B cell (primary cell): ENCODE results near the gene MUS81. TPM values are rescaled to one million over a fixed set of nuclear protein-coding genes. Genes with fewer than 3 reads are reported as not detected.
"Not testable (repeated sequence)": the region's sequence is repeated elsewhere in the genome, so short reads cannot be mapped to it uniquely, and the experiment has no call there.

Experiments
- ATAC-seq: fragments of 200-7000 bp; cut with Tn5 transposase; one replicate; pipeline ENCODE4 v1.10.0; 2021; ENCODE audit warnings: low read depth, mild to moderate bottlenecking, moderate number of reproducible peaks, moderate library complexity
- CTCF ChIA-PET: fragments of 350-600 bp; sonication (Branson Sonifier 250); formaldehyde crosslinking; loops from one replicate; lab custom pipeline; 2021; ENCODE audit warnings: antibody characterized with exemption, inconsistent platforms; lab: Charles Lee
- POLR2A ChIA-PET: fragments of 350-600 bp; sonication (Branson Sonifier 250); formaldehyde crosslinking; loops from one replicate; lab custom pipeline; 2021; ENCODE audit warnings: antibody characterized with exemption; lab: Charles Lee
- DNase-seq: peaks from one replicate; pipeline ENCODE4 v3.0.0; 2013
- H2AFZ ChIP-seq: 2 replicates; pipeline ENCODE4 v1.6.1; 2012; ENCODE audit warnings: mild to moderate bottlenecking, low read depth, low read length; ENCODE audit not compliant: insufficient read depth, poor library complexity, severe bottlenecking
- H3K27ac ChIP-seq, 2 donors: 1 replicate in 1 of 2; 2 replicates in 1 of 2; pipeline ENCODE4 v1.5.1; 2012 to 2013; ENCODE audit warnings: low read length in 2 of 2, mild to moderate bottlenecking in 2 of 2, moderate library complexity in 1 of 2
- H3K27me3 ChIP-seq, 4 experiments: fragments of 200-600 bp in 1 of 4; sonication (generic) in 1 of 4; replicated peaks in 1 of 4; 1 replicate in 2 of 4; 2 replicates in 2 of 4; pipeline versions ENCODE4 v1.6.1 to v1.7.0; 2013 to 2016; ENCODE audit warnings: low read length in 3 of 4, mild to moderate bottlenecking in 2 of 4, mixed read lengths in 1 of 4, moderate library complexity in 1 of 4; ENCODE audit not compliant: insufficient read depth in 4 of 4, control insufficient read depth in 3 of 4; ENCODE audit errors: control extremely low read depth in 1 of 4
- H3K36me3 ChIP-seq, 2 experiments: replicated peaks in 1 of 2; 1 replicate in 1 of 2; 2 replicates in 1 of 2; pipeline versions ENCODE4 v1.6.1 to v1.7.1; 2013; ENCODE audit warnings: low read length in 1 of 2; ENCODE audit not compliant: insufficient read depth in 2 of 2, control insufficient read depth in 1 of 2; ENCODE audit errors: control extremely low read depth in 1 of 2, extremely low read depth in 1 of 2
- H3K4me1 ChIP-seq, 2 donors: fragments of 200-600 bp in 1 of 2; sonication (generic) in 1 of 2; 1 replicate in 1 of 2; 2 replicates in 1 of 2; pipeline versions ENCODE4 v1.5.1 to v1.6.1; 2013 to 2017; ENCODE audit warnings: low read length in 2 of 2; ENCODE audit not compliant: control insufficient read depth in 2 of 2, insufficient read depth in 2 of 2
- H3K4me2 ChIP-seq: replicated peaks from 2 replicates; pipeline ENCODE3; 2012; ENCODE audit warnings: mild to moderate bottlenecking, low read depth, low read length; ENCODE audit not compliant: poor library complexity, severe bottlenecking
- H3K4me3 ChIP-seq, 5 experiments: fragments of 200-600 bp in 1 of 5; sonication (generic) in 1 of 5; 1 replicate in 3 of 5; 2 replicates in 2 of 5; pipeline versions ENCODE4 v1.5.1 to v1.7.0; 2011 to 2016; ENCODE audit warnings: low read length in 4 of 5, mild to moderate bottlenecking in 4 of 5, low read depth in 2 of 5, control low read depth in 1 of 5, moderate library complexity in 1 of 5; ENCODE audit not compliant: insufficient read depth in 1 of 5; ENCODE audit errors: control extremely low read depth in 1 of 5, extremely low read depth in 1 of 5
- H3K79me2 ChIP-seq: fragments of 200-600 bp; sonication (generic); one replicate; pipeline ENCODE4 v1.6.0; 2016; ENCODE audit warnings: low read length; ENCODE audit not compliant: control insufficient read depth, insufficient read depth
- H3K9ac ChIP-seq: fragments of 200-600 bp; sonication (generic); 2 replicates; pipeline ENCODE4 v1.6.1; 2017; ENCODE audit warnings: mild to moderate bottlenecking, low read length, moderate library complexity
- H3K9me3 ChIP-seq, 3 donors: one replicate each; pipeline versions ENCODE4 v1.6.1 to v1.7.1; 2013; ENCODE audit warnings: low read length in 2 of 3; ENCODE audit not compliant: control insufficient read depth in 2 of 3, insufficient read depth in 1 of 3; ENCODE audit errors: control extremely low read depth in 1 of 3
- H4K20me1 ChIP-seq: 2 replicates; pipeline ENCODE4 v1.6.0; 2012; ENCODE audit warnings: mild to moderate bottlenecking, low read length; ENCODE audit not compliant: insufficient read depth, control insufficient read depth, poor library complexity, severe bottlenecking
- H3K27ac Mint-ChIP-seq: one replicate; pipeline ENCODE4 v1.8.0; 2021; ENCODE audit warnings: mixed read lengths
- H3K27me3 Mint-ChIP-seq: one replicate; pipeline ENCODE4 v1.8.0; 2021; ENCODE audit warnings: mixed read lengths
- H3K4me1 Mint-ChIP-seq: one replicate; pipeline ENCODE4 v1.8.0; 2021; ENCODE audit warnings: mixed read lengths
- H3K4me3 Mint-ChIP-seq: one replicate; pipeline ENCODE4 v1.8.0; 2021; ENCODE audit warnings: mixed read lengths
- H3K9me3 Mint-ChIP-seq: one replicate; pipeline ENCODE4 v1.8.0; 2022; ENCODE audit warnings: mixed read lengths; ENCODE audit not compliant: insufficient read depth
- EZH2 ChIP-seq: IDR thresholded peaks from 2 replicates; pipeline ENCODE4 v1.6.1; 2012; ENCODE audit warnings: borderline replicate concordance, low read depth, mild to moderate bottlenecking, moderate library complexity, low read length; ENCODE audit not compliant: insufficient read depth, poor library complexity, severe bottlenecking
- WGBS: methylation state at CpG from one replicate; pipeline ENCODE4 v1.1.5; 2013; ENCODE audit warnings: missing lambda C conversion rate; ENCODE audit not compliant: insufficient coverage; 5-methylcytosine and 5-hydroxymethylcytosine counted together
- intact Hi-C: fragments of 100-400 bp; cut with micrococcal nuclease; formaldehyde crosslinking; loops from one replicate; pipeline ENCODE4 v1.10.0; 2022
- polyA plus RNA-seq: library from polyadenylated mRNA; depleted of rRNA; stranded (reverse); fragments of >200 nt; gene quantifications from 2 replicates; pipeline ENCODE4 v1.2.3, GENCODE V29; 2012
- total RNA-seq, 2 donors: library from RNA; stranded (reverse); fragments of 120-200 nt in 1 of 2; gene quantifications; 1 replicate in 1 of 2; 2 replicates in 1 of 2; pipeline versions ENCODE4 v1.2.3 to v1.2.4, GENCODE V29; 2013 to 2022
- TF ChIP-seq, protein P1 (sequence below): fragments of 200-600 bp; IDR thresholded peaks from one replicate; pipeline ENCODE4 v1.8.0; 2022; ENCODE audit warnings: antibody characterized with exemption, mild to moderate bottlenecking

MUS81 gene
- total and polyA plus RNA-seq, 2 donors (not counting 1 experiment from before 2014, with no cell fraction given): 74.5 to 134 TPM

DNA sequence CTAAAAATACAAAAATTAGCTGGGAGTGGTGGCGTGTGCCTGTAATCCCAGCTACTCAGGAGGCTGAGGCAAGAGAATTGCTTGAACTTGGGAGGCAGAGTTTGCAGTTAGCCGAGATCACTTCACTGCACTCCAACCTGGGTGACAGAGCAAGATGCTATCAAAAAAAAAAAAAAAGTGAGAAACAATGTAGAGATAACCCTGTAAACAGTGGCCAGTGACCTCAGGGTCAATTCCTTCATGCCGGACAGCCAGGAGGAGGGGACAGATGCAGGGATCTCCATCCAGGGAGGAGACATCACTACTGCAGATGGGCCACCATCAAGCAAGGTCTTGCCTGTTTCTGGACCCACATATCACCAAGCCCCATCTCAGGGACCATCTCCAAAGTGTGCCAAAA lies 12.5 kb upstream of the MUS81 start:
- intact Hi-C loops: no loop called here

DNA sequence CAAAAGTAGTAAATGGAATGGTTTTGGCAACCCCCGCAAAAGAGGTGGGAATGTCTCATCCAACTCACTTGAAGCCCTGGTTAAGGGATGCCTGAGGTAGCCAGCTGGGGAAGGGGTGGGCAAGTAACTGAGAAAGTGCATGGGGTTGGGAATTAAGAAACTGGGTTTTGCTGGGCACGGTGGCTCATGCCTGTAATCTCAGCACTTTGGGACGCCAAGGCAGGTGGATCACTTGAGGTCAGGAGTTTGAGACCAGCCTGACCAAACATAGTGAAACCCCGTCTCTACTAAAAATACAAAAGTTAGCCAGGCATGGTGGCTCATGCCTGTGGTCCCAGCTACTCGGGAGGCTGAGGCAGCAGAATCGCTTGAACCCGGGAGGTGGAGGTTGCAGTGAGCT lies 11.5 kb upstream of the MUS81 start:
- H3K4me2 ChIP-seq, H3K4me1 ChIP-seq, H3K27ac ChIP-seq, intact Hi-C loops, H3K9me3 Mint-ChIP-seq, H3K4me3 ChIP-seq, H3K27me3 ChIP-seq, H3K4me3 Mint-ChIP-seq, DNase-seq, H3K79me2 ChIP-seq, H3K9ac ChIP-seq, H3K27me3 Mint-ChIP-seq, H3K4me1 Mint-ChIP-seq, ATAC-seq, H2AFZ ChIP-seq: not testable (repeated sequence)
- H3K27ac Mint-ChIP-seq: peak overlapping the region; percentile 26
- Histone ChIP-seq H4K20me1 (peaks cover 33% of the 10 kb centered on the region), H3K36me3 (peaks cover 0 to 34% of the 10 kb centered on the region in 2 experiments), H3K9me3 (peaks cover 0 to 15% (median 0%) of the 10 kb centered on the region in 3 donors)
- CTCF ChIA-PET: interaction anchor here (0.8 to 2.1 kb wide), 3 partner anchors 11 to 69 kb away, joined by 3 to 6 read pairs (median 4); partner anchors contain the start of gene MUS81
- POLR2A ChIA-PET: interaction anchor here (0.7 kb wide), 1 partner anchor 8 kb away, joined by 3 read pairs; no protein-coding TSS in a partner anchor
- 79% methylated on average over 5 of the region's 7 CpGs for WGBS

More for the DNA sequence above, 12.5 kb upstream of the MUS81 start:
- Mint-ChIP-seq H3K27ac (no peak overlapping the region), H3K4me1 (no peaks in the 10 kb centered on the region), H3K4me3 (no peak overlapping the region), H3K27me3 (no peaks in the 10 kb centered on the region), H3K9me3 (no peaks in the 10 kb centered on the region)
- no peak for TF ChIP-seq EZH2
- TF ChIP-seq, protein P1, sequence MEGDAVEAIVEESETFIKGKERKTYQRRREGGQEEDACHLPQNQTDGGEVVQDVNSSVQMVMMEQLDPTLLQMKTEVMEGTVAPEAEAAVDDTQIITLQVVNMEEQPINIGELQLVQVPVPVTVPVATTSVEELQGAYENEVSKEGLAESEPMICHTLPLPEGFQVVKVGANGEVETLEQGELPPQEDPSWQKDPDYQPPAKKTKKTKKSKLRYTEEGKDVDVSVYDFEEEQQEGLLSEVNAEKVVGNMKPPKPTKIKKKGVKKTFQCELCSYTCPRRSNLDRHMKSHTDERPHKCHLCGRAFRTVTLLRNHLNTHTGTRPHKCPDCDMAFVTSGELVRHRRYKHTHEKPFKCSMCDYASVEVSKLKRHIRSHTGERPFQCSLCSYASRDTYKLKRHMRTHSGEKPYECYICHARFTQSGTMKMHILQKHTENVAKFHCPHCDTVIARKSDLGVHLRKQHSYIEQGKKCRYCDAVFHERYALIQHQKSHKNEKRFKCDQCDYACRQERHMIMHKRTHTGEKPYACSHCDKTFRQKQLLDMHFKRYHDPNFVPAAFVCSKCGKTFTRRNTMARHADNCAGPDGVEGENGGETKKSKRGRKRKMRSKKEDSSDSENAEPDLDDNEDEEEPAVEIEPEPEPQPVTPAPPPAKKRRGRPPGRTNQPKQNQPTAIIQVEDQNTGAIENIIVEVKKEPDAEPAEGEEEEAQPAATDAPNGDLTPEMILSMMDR: no peak
- ATAC-seq (no peak), DNase-seq (no peak)
- Histone ChIP-seq H3K4me3 (no peak overlapping the region), H2AFZ (no peak overlapping the region), H3K4me2 (no peak overlapping the region), H3K9me3 (peaks cover 0 to 15% (median 0%) of the 10 kb centered on the region in 3 donors), H3K9ac (no peak overlapping the region), H3K79me2 (no peaks in the 10 kb centered on the region), H3K27ac (no peak overlapping the region), H4K20me1 (peaks cover 24% of the 10 kb centered on the region), H3K4me1 (no peaks in the 10 kb centered on the region), H3K27me3 (no peaks in the 10 kb centered on the region), H3K36me3 (peaks cover 0 to 24% of the 10 kb centered on the region in 2 experiments)
- ChIA-PET POLR2A (interaction anchor here (1.1 kb wide), 1 partner anchor 9 kb away, joined by 3 read pairs; no protein-coding TSS in a partner anchor), CTCF (interaction anchor here (0.9 to 1.4 kb wide), 2 partner anchors 12 to 68 kb away, joined by 3 to 4 read pairs; no protein-coding TSS in a partner anchor)
- WGBS: 94% methylated on average over 2 of the region's 3 CpGs
